Measurements from ENCODE around the gene ZMYND11. TPM values are rescaled to one million over a fixed set of nuclear protein-coding genes. Genes with fewer than 3 reads are reported as not detected.

The ZMYND11 gene
- total RNA-seq, 1 experiment from 2014 or later = 40.3 TPM

DNA sequence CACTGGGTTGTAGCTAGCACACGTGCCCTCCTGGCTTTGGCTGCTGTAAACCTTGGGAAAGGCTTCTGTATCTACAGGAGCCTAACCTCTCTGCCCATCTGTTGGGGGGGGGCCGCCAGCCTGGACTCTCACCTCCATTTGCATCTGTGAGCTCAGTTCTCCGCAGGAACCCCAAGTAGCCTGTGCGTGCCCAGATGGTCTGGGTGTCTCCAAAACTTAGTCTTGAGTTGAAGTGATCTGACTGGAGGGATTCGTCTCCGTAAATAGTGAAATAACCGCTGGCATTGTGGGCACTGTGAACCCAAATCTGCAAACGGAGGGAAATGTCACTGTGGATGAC, 147.9 kb downstream of the ZMYND11 start:
- Mint-ChIP-seq H3K27ac (ENCODE audit: unreplicated experiment) (no peak overlapping the region), H3K27me3 (ENCODE audit: unreplicated experiment) (no peaks in the 10 kb centered on the region), H3K4me3 (ENCODE audit: low read depth, unreplicated experiment) (no peak overlapping the region), H3K9me3 (ENCODE audit: low read depth, unreplicated experiment) (no peaks in the 10 kb centered on the region), H3K4me1 (ENCODE audit: low read depth, unreplicated experiment) (no peaks in the 10 kb centered on the region), H3K36me3 (ENCODE audit: insufficient read depth, unreplicated experiment) (peaks cover 7% of the 10 kb centered on the region)
- TF ChIP-seq CTCF (IDR thresholded peaks at IDR 0.05; ENCODE audit: unreplicated experiment) = no peak
- intact Hi-C loops (cut with micrococcal nuclease; ENCODE audit: unreplicated experiment) = no loop called here
- BruUV-seq (replicated peaks) = no TSS peak
- CTCF ChIA-PET = no interaction called here
- DNase-seq = no peak

- intact Hi-C loops (cut with micrococcal nuclease; ENCODE audit: unreplicated experiment) = no loop called here
- H3K27me3 Mint-ChIP-seq (ENCODE audit: unreplicated experiment) = no peaks in the 10 kb centered on the region
- H3K4me3 Mint-ChIP-seq (ENCODE audit: low read depth, unreplicated experiment) = no peak overlapping the region
- CTCF ChIA-PET = no interaction called here
- no peak overlapping the region for H3K27ac Mint-ChIP-seq (ENCODE audit: unreplicated experiment)
- no peak for DNase-seq
- H3K4me1 Mint-ChIP-seq (ENCODE audit: low read depth, unreplicated experiment) = no peaks in the 10 kb centered on the region
- H3K36me3 Mint-ChIP-seq (ENCODE audit: insufficient read depth, unreplicated experiment) = peaks cover 7% of the 10 kb centered on the region
- no peaks in the 10 kb centered on the region for H3K9me3 Mint-ChIP-seq (ENCODE audit: low read depth, unreplicated experiment)
- no TSS peak for BruUV-seq (replicated peaks)
- no peak for TF ChIP-seq CTCF (IDR thresholded peaks at IDR 0.05; ENCODE audit: unreplicated experiment)
These were observed 148.7 kb downstream of the ZMYND11 start for GRCh38 chr10:283916-284356.

DNA sequence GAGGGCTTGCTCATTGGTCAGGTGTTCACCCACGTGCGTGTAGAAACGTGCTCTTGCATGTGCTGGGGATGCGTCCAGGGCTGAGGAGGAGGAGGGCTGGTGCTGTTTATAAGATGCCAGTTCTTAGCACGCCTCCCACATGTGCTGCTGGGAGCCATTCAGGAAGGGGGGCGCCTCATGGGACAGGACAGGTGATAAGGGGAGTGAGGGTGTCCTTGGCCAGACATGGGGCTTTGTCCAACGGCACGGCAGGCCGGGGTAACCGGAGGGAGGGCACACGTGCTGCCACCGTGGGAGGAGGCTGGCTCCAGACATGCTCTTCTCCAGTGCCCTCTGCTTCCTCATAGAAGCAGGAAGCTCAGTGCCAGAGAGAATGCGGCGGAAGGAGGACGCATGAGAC, 150.0 kb downstream of the ZMYND11 start:
- no peak for TF ChIP-seq CTCF (IDR thresholded peaks at IDR 0.05; ENCODE audit: unreplicated experiment)
- no TSS peak for BruUV-seq (replicated peaks)
- CTCF ChIA-PET = no interaction called here
- Mint-ChIP-seq H3K4me3 (ENCODE audit: low read depth, unreplicated experiment) (no peak overlapping the region), H3K9me3 (ENCODE audit: low read depth, unreplicated experiment) (no peaks in the 10 kb centered on the region), H3K27me3 (ENCODE audit: unreplicated experiment) (no peaks in the 10 kb centered on the region), H3K4me1 (ENCODE audit: low read depth, unreplicated experiment) (no peaks in the 10 kb centered on the region), H3K27ac (ENCODE audit: unreplicated experiment) (no peak overlapping the region), H3K36me3 (ENCODE audit: insufficient read depth, unreplicated experiment) (peaks cover 7% of the 10 kb centered on the region)
- intact Hi-C loops (cut with micrococcal nuclease; ENCODE audit: unreplicated experiment) = no loop called here
- no peak for DNase-seq

DNA sequence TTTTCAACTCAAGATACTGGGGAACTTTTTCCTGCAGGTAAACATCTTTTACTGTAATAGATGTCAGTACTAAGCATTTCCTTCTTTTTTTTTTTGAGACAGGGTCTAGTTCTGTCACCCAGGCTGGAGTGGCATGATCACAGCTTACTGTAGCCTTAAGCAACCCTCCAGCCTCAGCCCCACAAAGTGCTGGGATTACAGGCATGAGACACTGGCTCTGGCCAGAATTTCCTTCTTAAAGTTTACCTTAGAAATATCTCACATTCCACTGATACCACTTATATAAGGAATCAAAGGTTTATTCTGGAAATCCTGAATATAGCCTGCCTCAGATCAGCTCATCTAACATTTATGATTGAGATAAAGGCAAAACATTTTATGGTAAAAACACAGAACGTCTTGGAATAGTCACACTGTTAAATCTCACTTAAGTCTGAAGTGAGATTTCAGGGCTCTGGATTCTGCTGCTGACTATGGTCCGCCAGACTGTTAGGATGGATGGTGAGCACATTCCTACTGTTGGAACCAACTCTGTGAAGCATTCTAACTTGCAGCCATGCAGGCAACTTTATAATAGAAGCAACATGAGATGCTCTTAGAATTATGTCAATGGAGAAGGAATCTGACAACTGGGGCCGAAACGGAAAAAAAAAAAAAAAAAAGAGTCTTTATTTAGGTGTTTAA, 151.9 kb downstream of the ZMYND11 start:
- CTCF ChIA-PET = no interaction called here
- no TSS peak for BruUV-seq (replicated peaks)
- H3K4me1 Mint-ChIP-seq (ENCODE audit: low read depth, unreplicated experiment) = no peaks in the 10 kb centered on the region

More for the DNA sequence above, 151.9 kb downstream of the ZMYND11 start:
- no peak overlapping the region for H3K27ac Mint-ChIP-seq (ENCODE audit: unreplicated experiment)
- intact Hi-C loops (cut with micrococcal nuclease; ENCODE audit: unreplicated experiment) = no loop called here
- H3K27me3 Mint-ChIP-seq (ENCODE audit: unreplicated experiment) = no peaks in the 10 kb centered on the region
- H3K4me3 Mint-ChIP-seq (ENCODE audit: low read depth, unreplicated experiment) = no peak overlapping the region
- DNase-seq = no peak
- no peak for TF ChIP-seq CTCF (IDR thresholded peaks at IDR 0.05; ENCODE audit: unreplicated experiment)
- no peaks in the 10 kb centered on the region for H3K9me3 Mint-ChIP-seq (ENCODE audit: low read depth, unreplicated experiment)
- H3K36me3 Mint-ChIP-seq (ENCODE audit: insufficient read depth, unreplicated experiment) = peaks cover 7% of the 10 kb centered on the region

Measured in Calu3 (cell line).